GM18526 (cell line): ENCODE results near the gene ANKRD44.

Experiments used
- POLR2A ChIP-seq: IDR thresholded peaks from 3 replicates; pipeline ENCODE4 v1.6.1; 2011; ENCODE audit not compliant: insufficient read length; ENCODE audit errors: extremely low read depth

ANKRD44 gene

GRCh38 chr2:197156771-197157170 lies 153.8 kb downstream of the ANKRD44 start:
- TF ChIP-seq POLR2A = no peak

DNA sequence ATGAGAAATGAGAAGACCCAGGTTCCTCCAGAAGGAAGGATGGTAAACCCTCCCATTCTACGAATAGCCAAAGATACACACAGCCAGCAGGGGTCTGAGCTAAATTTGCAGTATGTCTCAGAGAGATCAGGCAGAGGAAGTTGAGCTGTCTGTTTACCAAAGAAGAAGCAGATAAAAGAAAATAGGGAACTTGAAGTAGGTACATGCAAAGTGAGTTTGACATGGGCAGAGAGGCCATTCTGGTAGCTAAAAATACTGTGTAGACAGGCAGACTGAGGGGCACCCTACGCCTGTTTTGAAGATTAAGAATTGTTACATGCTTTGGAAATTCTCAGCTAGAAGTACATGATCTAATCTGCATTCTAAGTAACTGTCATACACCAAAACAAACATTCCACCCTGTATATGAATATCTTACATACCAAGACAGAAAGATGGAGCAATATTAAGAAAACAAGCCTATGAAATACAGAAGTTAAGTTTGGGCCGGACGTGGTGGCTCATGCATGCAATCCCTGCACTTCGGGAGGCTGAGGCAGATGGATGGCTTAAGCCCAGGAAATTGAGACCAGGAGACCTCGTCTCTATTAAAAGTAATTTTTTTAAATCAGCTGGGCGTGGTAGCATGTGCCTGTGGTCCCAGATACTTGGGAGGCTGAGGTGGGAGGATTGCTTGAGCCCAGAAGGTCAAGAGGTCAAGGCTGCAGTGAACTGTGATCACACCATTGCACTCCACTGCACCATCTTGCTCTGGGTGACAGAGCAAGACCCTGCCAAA lies 157.9 kb downstream of the ANKRD44 start:
- TF ChIP-seq POLR2A = no peak

- TF ChIP-seq POLR2A = no peak
Measured at GRCh38 chr2:197149546-197149945, 161.0 kb downstream of the ANKRD44 start.

- no peak for TF ChIP-seq POLR2A
Measured at GRCh38 chr2:197148401-197148800, 162.2 kb downstream of the ANKRD44 start.

DNA sequence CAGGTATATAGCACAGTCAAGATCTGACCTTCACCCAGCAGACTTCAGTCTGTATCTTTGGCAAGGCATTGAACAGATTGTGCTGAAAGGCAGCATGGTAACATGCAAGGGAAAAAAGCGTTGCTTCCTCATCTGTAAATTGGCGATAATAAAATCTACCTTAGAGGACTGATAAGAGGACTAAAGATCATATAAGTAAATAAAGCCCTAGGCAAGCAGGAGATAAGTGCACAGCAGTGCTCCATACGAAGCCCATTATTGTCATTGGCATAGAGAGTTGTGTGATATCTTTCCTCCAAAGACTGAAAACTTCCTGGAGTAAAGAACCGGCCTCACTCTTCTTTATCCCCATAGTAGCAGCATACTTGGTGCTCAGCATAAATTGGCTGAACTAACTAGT lies 162.6 kb downstream of the ANKRD44 start:
- TF ChIP-seq POLR2A = no peak

- TF ChIP-seq POLR2A = no peak
Measured at GRCh38 chr2:197146995-197147394, 163.6 kb downstream of the ANKRD44 start.

DNA sequence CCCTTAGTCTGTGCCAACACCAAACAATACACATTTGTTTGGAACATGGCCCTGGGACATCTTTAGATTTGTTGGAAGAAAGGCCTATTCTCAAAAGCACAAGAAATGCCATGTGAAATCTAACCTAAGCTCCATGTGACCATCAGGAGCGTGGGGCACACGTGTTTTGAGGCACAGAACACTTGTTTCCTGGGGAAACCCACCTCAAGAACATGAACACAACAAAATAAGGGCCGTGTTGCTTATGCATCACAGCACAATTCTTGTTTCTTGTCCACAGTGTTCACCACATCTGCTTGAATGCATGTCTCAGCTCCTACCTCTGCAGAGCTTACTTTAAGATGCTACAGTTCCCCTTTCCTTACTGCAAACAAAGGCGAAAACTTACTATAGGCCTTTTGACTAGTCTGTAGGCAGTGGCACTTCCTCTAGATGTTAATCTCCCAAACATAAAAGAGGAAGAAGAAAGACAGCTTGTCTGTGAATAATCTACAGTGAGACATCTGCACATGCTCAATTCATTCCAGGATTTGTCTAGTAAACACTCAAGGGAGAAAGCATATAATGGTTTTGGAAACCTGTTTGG lies 165.0 kb downstream of the ANKRD44 start:
- no peak for TF ChIP-seq POLR2A

- TF ChIP-seq POLR2A = no peak
Measured at GRCh38 chr2:197144183-197144582, 166.4 kb downstream of the ANKRD44 start.

- TF ChIP-seq POLR2A = no peak
Measured at GRCh38 chr2:197141702-197142473, 168.7 kb downstream of the ANKRD44 start.

- no peak for TF ChIP-seq POLR2A
Measured at GRCh38 chr2:197140045-197140444, 170.5 kb downstream of the ANKRD44 start.

DNA sequence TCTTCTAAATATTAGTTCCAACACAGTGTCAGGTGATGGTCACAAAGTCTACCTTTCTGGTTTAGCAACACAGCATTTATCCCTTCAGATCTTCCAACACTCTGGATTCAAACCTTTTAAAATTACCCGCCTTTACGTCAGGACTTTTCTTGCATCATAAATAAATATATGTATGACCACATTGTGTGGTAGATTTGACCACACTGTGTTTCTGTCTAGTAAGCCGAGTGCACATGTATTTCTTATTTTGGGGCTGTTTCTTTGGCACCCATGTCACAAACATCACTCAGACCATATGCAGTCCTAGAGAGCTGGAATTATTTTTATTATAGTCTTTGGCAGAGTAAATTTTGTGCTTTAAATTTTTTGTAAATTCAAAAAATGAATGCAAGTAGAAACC lies 172.1 kb downstream of the ANKRD44 start:
- TF ChIP-seq POLR2A = no peak

GRCh38 chr2:197137826-197138477 lies 172.6 kb downstream of the ANKRD44 start:
- no peak for TF ChIP-seq POLR2A

GRCh38 chr2:197137231-197137630 lies 173.3 kb downstream of the ANKRD44 start:
- no peak for TF ChIP-seq POLR2A

GRCh38 chr2:197136452-197136851 lies 174.1 kb downstream of the ANKRD44 start:
- no peak for TF ChIP-seq POLR2A

DNA sequence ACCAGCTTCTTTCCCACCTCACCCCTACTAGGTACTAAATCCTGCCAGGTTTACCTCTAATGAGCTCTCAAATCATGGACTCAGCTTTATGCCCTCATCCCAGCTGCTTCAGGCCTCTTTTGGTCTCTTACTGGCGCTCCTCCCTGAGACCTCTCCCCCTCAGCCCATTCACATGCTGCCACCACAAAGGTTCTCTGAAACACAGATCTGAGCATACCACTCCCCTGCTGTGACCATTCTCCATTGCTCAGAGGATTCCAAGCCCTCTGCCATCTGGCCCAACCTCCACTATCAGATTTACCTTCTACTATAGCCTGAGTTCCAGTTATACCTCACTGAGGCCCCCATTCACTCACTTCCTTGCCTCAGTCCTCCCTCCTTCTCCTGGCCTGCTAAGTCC lies 174.8 kb downstream of the ANKRD44 start:
- no peak for TF ChIP-seq POLR2A
